GM19328 (cell line): Measurements from ENCODE around the gene GRK5.
"Not testable (repeated sequence)": the region's sequence is repeated elsewhere in the genome, so short reads cannot be mapped to it uniquely, and the experiment has no call there.

Experiments
- ATAC-seq: cut with Tn5 transposase; IDR thresholded peaks from one replicate; pipeline ENCODE4 v1.9.1; 2021; ENCODE audit warnings: mild to moderate bottlenecking, moderate library complexity; ENCODE audit not compliant: unreplicated experiment

Gene GRK5

DNA sequence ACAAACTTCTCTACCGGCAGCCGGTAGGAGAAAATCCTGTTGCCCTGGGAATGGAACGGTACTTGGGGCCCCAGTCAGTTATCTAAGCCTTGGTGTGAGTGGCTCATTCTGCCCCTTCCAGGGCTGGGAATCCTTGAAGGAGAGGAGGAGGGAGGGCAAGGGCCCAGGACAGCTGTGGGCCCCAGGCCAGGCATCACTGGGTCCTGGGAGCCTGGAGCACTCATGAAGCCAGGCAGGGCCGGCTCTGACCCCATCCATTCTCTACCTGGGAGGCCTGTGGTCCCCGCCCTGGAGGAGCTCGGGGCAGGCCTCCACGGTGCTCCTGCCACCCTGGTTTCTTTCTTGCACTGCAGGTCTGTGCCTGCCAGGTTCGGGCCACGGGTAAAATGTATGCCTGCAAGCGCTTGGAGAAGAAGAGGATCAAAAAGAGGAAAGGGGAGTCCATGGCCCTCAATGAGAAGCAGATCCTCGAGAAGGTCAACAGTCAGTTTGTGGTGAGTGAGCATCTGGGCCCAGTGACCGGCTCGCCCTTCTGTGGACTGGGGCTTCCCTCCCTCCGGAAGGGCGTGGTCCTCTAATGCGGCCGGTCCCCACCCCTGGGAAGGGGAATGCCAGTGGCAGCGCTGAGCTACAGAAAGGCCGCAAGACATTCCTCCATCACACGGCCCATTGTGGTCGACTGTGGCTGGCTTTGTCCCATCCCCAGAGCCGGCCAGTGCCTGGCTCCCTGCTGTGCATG is 223.8 kb downstream of the GRK5 start:
- ATAC-seq, result no peak

DNA sequence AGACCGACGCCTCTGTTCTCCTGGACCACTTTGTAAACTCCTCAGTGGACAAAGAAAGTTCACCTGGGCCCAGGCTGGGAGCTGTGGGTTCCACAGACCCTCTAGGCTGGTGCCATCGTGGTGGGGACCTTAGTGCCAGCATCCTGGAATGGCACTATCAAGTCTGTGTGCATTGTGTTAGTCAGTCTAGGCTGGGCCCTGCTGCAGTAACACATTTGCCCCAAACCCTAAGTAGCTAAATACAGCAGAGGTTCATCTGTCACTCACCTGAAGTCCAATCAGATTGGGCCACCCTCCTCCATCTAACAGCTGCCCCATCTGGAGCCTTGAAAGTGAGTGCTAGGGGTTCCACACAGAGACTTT is 224.4 kb downstream of the GRK5 start:
- no peak for ATAC-seq

GRCh38 chr10:119434942-119435341 is 227.6 kb downstream of the GRK5 start:
- ATAC-seq, result not testable (repeated sequence)

GRCh38 chr10:119438717-119439116 is 231.3 kb downstream of the GRK5 start:
- no peak for ATAC-seq

- ATAC-seq, result no peak
Measured at GRCh38 chr10:119439922-119440321, 232.6 kb downstream of the GRK5 start.

DNA sequence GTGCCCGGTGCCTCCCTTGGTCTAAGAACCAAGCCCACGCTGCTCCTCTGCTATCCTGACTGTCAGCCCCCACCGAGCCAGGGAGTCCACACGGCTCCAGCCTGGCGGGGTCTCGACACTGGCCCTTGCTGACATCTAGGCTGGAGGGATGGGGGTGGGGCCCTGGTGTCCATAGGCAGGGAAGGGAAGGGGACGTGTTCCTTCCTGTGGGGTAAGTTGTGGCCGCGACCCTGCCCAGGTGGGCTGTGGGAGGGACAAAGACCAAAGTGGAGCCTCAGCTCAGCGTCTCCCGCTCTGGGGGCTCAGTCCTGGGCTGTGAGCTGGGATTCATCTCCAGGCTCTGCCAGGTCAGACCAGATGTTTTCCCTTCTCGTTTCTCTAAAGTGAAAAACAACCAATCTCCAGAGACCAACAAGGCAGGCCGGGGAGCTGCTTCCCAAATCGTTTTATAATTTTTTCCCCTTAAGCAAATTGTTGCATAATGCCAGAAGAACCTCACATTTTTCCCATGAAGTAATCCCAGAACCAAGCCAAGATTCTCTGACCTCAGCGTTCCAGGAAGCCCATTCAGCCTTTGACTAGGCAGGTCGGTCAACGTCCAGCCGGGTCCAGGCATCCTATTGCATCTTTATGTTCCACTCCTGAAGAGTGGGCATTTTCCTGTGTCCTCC is 233.9 kb downstream of the GRK5 start:
- ATAC-seq, result no peak

- no peak for ATAC-seq
Measured at GRCh38 chr10:119441921-119442757, 234.8 kb downstream of the GRK5 start.

DNA sequence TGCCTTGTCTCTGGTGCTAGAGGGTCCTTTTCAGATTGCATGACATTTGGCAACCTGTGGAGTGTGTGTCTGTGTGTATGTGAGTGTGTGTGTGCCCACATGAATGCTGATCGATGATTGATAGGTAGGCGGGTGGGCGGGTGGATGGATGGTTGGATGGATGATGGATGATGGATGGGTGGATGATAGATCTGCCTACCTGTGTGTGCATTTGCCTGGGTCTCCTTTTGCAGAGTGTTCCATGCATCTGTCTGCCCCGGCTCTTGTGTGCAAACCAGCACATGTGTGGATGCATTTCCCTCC is 235.3 kb downstream of the GRK5 start:
- no peak for ATAC-seq

- no peak for ATAC-seq
Measured at GRCh38 chr10:119443441-119443840, 236.1 kb downstream of the GRK5 start.

DNA sequence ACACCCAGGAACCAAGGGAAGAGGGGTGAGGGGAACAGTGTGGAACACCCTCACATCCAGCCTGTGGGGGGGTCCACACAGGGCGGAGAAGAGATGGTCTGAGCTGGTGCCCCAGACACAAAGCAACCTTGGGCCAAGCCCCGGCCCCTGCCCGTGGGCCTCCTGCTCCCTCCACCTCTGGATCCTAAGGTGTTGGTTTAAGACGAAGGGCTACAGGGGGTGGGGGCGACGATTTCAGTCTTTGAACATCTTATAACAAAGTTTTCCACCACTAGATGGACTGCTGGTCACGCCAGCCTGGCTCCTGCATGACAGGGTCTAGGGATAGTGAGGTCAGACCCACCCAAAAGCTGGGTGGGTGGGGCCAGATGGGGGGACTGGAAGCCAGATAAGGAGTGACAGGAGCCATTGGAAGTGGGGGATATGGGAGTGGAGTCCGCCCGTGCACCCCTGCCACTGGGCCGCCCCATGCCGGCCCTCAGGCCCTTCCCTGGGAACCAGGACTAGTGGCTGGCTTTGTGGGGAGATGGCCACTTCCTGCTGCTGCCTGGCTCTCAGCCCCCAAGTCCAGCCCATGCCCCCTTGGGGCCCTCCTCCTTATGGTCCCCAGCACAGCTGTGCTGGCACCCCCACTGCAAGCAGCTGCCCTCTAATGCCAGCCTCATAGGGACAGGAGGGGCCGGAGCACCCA is 236.7 kb downstream of the GRK5 start:
- ATAC-seq, result no peak

DNA sequence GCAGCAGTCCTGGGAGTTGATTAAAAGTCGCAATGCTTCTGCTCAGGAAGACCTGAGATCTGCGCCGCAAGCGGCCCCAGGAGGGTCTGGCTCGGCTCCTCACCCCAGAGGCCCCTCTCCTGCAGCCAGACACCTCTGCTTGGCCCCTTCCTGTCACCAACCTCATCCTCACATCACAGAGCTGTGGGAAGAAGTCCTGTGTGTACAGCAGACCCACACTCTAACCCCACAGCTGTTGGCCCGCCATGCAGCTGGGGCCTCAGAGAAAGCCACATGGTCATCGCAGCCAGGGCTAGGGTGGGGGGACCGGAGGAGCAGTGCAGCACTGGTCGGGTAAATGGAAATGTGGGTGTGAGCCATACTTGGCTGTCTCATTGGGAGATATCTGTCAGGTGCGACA is 237.5 kb downstream of the GRK5 start:
- ATAC-seq, result no peak

GRCh38 chr10:119445311-119445934 is 238.1 kb downstream of the GRK5 start:
- no peak for ATAC-seq

DNA sequence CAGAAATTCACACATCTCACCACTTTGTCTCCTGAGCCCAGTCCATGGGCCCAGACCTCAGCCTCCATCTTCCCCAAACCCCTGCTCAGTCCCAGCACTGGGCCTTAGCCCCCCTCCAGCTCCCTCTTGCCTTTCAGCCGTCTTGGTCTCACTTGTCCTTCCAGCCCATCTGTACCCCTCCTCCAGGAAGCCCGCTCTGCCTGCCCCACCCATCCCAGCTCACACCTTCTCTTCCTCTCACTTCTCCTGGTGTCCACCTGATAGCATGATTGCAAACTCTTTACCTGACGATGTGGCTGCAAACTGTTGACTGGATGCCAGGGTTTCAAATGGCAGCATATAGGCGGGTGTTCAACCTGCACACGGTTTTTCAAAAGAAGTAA is 238.6 kb downstream of the GRK5 start:
- ATAC-seq, result no peak

DNA sequence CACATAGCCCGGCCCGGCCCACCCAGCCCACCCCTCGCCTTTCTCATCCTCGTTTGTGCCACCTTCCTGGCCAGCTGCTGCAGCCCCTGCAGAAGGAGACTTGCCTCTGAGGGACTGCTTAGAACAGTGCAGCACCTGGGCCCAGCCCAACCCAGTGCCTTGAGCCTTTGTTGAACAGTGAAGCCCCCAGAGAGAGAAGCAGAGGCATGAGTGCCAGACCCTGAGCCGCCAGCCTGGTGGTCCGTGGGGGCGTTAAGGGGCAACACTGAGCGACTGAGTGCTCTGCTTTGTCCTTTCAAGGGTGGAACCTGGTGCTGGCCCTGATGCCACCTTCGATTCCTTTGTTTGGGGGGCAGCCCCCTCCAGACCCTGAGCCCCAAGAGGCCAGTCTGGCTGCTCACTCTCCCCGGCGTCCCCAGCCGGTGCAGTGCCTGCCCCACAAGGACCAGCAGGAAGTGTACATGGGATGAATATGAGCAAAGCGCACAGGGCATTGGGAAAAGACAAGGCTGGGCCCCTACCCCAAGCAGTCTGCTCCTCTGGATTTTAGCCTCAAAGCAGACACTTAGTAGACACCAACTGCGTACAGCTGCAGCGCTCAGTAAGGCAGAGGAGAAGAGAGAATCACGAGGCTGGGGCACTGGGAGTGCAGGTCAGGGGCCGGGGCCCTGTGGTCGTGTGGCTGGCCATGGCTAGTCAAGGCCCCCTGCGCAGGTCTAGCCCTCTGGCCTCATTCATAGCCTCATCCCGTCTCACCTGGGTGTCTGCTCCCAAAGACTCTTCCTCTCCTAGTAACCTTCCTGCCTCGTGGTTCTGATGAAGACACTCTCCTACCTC is 239.3 kb downstream of the GRK5 start:
- no peak for ATAC-seq

DNA sequence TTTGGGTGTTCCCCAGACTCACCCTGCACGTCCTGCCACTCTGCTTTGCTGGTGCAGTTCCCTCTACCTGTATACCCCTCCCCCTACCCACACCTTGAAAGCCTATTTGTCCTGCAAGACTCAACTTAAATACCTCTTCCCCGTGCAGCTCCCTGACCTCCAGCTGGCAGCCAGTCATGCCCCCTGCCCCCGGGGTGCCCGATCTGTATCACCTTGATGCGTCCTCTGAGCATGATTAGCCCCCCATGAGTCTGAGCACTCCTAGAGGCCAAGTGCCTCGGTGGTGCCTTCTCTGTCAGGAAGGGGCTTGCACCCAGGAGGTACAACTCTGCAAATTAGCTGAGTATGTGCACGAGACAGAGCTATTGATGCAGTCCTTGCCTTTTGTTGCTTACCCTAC is 240.1 kb downstream of the GRK5 start:
- no peak for ATAC-seq

DNA sequence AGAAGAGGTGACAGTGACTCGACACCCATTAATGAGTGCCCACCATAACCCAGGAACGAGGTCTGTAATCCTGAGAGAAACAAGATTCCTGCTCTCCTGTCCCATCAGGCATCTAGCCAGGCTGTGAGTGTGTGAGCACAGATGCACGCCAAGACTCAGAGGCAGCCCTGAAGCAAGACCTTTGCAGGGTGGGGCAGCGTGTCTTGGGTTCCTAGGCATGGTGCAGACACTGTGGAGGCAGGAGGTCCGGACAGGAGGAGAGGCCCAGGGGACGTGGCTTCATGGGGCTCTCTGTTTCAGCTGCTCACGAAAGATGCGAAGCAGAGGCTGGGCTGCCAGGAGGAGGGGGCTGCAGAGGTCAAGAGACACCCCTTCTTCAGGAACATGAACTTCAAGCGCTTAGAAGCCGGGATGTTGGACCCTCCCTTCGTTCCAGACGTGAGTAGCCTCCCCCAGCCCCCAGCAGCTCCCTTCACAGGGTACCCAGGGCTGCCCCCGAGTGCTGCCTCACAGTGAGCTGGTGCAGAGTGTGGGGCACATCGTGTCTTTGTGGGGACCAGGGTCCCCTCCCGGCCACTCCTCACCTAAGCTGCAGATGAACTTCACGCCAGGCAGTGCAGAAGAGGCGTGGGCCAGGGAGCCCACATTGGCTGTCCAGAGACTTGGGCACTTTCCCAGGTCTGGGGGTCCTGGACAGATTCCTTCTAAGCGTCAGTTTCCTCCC is 240.6 kb downstream of the GRK5 start:
- ATAC-seq, result no peak

DNA sequence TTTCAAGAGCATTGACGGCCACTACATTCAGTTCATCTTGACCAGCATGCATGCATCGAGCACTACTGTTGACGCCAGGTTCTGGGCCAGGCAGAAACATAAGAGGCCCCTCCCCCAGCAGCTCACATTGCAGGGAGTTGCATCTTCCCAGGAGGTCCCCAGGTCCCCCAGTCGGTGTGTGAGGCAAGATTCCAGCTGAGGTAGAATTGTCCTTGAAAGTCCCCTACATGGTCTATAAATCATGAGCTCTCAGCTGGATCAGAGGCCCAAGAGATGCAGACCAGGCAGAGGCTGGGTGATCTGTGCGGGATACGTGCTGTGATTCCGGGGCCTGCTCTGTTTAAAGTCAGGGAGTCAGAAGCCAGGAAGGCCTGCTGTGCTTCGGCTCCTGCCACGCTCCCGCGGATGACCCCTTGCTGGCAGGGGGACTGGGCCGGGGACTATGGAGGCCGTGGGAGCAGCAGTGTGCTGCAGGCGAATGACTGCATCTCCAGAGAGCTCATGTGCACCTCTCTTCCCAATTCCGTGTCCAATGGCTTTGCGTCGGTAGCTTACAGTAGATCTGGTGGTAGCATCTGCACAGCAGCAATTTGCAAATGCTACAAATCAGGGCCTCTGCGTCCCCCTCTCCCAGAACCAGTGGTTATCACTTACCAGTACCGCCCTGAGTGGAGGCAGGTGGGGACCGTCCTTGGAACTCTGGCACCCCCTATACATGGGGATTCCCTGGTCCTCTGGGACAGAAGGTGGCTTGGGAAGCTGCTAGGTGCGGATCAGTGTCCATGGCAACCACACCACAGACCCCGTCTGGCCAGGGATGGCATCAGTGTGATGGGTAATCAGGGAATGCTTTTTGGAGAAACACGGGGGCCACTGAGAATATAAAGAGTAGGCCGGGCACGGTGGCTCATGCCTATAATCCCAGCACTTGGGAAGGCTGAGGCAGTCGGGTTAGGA is 241.5 kb downstream of the GRK5 start:
- ATAC-seq, result no peak

- no peak for ATAC-seq
Measured at GRCh38 chr10:119449760-119450461, 242.5 kb downstream of the GRK5 start.
